Heart right ventricle (tissue), 16 donors: ENCODE data around the gene RIN3. TPM values are rescaled to one million over a fixed set of nuclear protein-coding genes. Genes with fewer than 3 reads are reported as not detected.

ENCODE experiments used
- ATAC-seq, 8 donors: fragments of 200-7000 bp; cut with Tn5 transposase; one replicate each; pipeline ENCODE4 v1.9.1; 2020; ENCODE audit warnings: mild to moderate bottlenecking in 8 of 8, moderate library complexity in 8 of 8, moderate number of reproducible peaks in 1 of 8
- DNase-seq, 2 donors: peaks; one replicate each; pipeline ENCODE4 v3.0.0-alpha.2; 2020
- H3K27ac ChIP-seq, 10 donors: fragments of 200-600 bp; sonication (generic) in 2 of 10; one replicate each; pipeline versions ENCODE4 v1.5.0 to v1.8.0; 2020 to 2022; ENCODE audit warnings: mild to moderate bottlenecking in 3 of 10
- H3K27me3 ChIP-seq, 7 donors: fragments of 200-600 bp; one replicate each; pipeline ENCODE4 v1.8.0; 2021 to 2022; ENCODE audit warnings: mild to moderate bottlenecking in 2 of 7
- H3K36me3 ChIP-seq, 9 donors: fragments of 200-600 bp; sonication (generic) in 1 of 9; one replicate each; pipeline versions ENCODE4 v1.5.0 to v1.8.0; 2020 to 2022; ENCODE audit warnings: mild to moderate bottlenecking in 2 of 9
- H3K4me1 ChIP-seq, 9 donors: fragments of 200-600 bp; sonication (generic) in 1 of 9; one replicate each; pipeline versions ENCODE4 v1.5.0 to v1.8.0; 2020 to 2022; ENCODE audit warnings: mild to moderate bottlenecking in 4 of 9
- H3K4me3 ChIP-seq, 10 donors: fragments of 200-600 bp; sonication (generic) in 2 of 10; one replicate each; pipeline versions ENCODE4 v1.5.0 to v1.8.0; 2020 to 2022; ENCODE audit warnings: mild to moderate bottlenecking in 7 of 10, moderate library complexity in 2 of 10
- H3K9me3 ChIP-seq, 11 donors: fragments of 200-600 bp in 10 of 11; sonication (generic) in 2 of 11; one replicate each; pipeline versions ENCODE4 v1.5.0 to v1.8.0; 2013 to 2022; ENCODE audit warnings: mild to moderate bottlenecking in 2 of 11, control low read depth in 1 of 11, moderate library complexity in 1 of 11
- CTCF ChIP-seq, 9 donors: fragments of 200-600 bp; sonication (generic) in 2 of 9; IDR thresholded peaks; one replicate each; pipeline versions ENCODE4 v1.5.0 to v1.8.0; 2021 to 2022; ENCODE audit warnings: antibody characterized with exemption in 9 of 9, mild to moderate bottlenecking in 5 of 9, moderate library complexity in 1 of 9
- WGBS, 2 donors: extraction: QIAGEN DNeasy Blood & Tissue Kit; methylation state at CpG; one replicate each; pipeline ENCODE4 v1.1.7; 2013; ENCODE audit warnings: inconsistent platforms in 1 of 2; 5-methylcytosine and 5-hydroxymethylcytosine counted together
- intact Hi-C, 10 donors: fragments of 100-400 bp; cut with DNase I; formaldehyde crosslinking; loops; one replicate each; pipeline versions ENCODE4 v1.11.1 to v1.14.2; 2022
- polyA plus RNA-seq, 2 donors: library from polyadenylated mRNA; stranded (reverse); fragments of 200-250 nt; gene quantifications; one replicate each; pipeline ENCODE4 v1.2.3, GENCODE V29; 2013
- total RNA-seq, 10 donors: library from RNA; stranded (reverse); fragmentation: NEBNext Ultra II Directional in 3 of 10; extraction: Animal tissue kit (Norgen Biotek cat#: 25700) in 3 of 10; gene quantifications; one replicate each; pipeline versions ENCODE4 v1.2.1 to v1.2.4, GENCODE V29; 2021 to 2023
- donor health status: Arrhythmogenic right ventricular cardiomyopathy.
- donor health status: ischemic (EF 13 %, LVEDD 7.1; RV severe dilation, severe dysfunction).
- donor health status: healthy with polysubstance abuse.
- donor health status: DM: no; HTN: yes; CAD: no.
- donor health status: DM: no; HTN: no; CAD: no.
- donor health status: ischemic (EF 25% LVEDD 6.9; RV normal size, moderate dysfunction).
- donor health status: ischemic (EF 25% LVEDD 5.7; RV mildly dilated, moderate dysfunction).
- donor health status: healthy.
- donor health status: DM: yes; HTN: yes; CAD: no.
- donor health status: Ischemic cardiomyopathy.
- donor health status: ischemic (EF 35%, LVEDD 5.7; RV mildly dilated, moderate dysfunction).
- donor health status: nonischemic (EF 11% LVEDD 7.7; RV severe dilation, severe dysfunction).
- donor health status: DM: yes; HTN: yes; CAD: no.
- donor health status: PGD.
- donor health status: ischemic (EF 29% LVEDD 5.4; RV normal size, mild dysfunction).
- donor health status: nonischemic (EF 23%, LVEDD 6.1; RV moderate dilation, normal function).

RIN3 gene
- total and polyA plus RNA-seq, 12 donors, result 7.2 to 24.0 (median 12.2) TPM

GRCh38 chr14:92567173-92567725 is 53.7 kb downstream of the RIN3 start:
- H3K4me3 ChIP-seq, result no peak overlapping the region
- WGBS, 2 donors, result 97 to 99% methylated on average over 2 of the region's 2 CpGs
- peaks cover 0 to 57% (median 6%) of the 10 kb centered on the region in 9 donors for H3K4me1 ChIP-seq

GRCh38 chr14:92568621-92569479 is 55.3 kb downstream of the RIN3 start:
- intact Hi-C loops, result no loop called here
- Histone ChIP-seq H3K4me1 (peaks cover 0 to 41% (median 4%) of the 10 kb centered on the region in 9 donors), H3K27me3 (no peaks in the 10 kb centered on the region), H3K4me3 (no peak overlapping the region), H3K27ac (peak overlapping the region in 1 of 10 donors; percentile 72), H3K36me3 (peaks cover 0 to 36% (median 8%) of the 10 kb centered on the region in 9 donors), H3K9me3 (peaks cover 0 to 21% (median 8%) of the 10 kb centered on the region in 11 donors)
- ATAC-seq, result peak; percentile 61 to 94 (median 82)
- 51 to 61% methylated on average over 16 of the region's 16 CpGs for WGBS, 2 donors
- no peak for TF ChIP-seq CTCF (IDR thresholded peaks at IDR 0.05)
- DNase-seq, result peak; percentile 46 to 71

More at GRCh38 chr14:92567173-92567725, 53.7 kb downstream of the RIN3 start:
- Histone ChIP-seq H3K27ac (no peak overlapping the region), H3K9me3 (peaks cover 0 to 21% (median 8%) of the 10 kb centered on the region in 11 donors), H3K36me3 (peaks cover 0 to 29% (median 8%) of the 10 kb centered on the region in 9 donors), H3K27me3 (no peaks in the 10 kb centered on the region)
- ATAC-seq, result no peak
- no peak for DNase-seq
- intact Hi-C loops, result no loop called here
- no peak for TF ChIP-seq CTCF (IDR thresholded peaks at IDR 0.05)

GRCh38 chr14:92570674-92571262 is 57.2 kb downstream of the RIN3 start:
- peaks cover 0 to 21% (median 8%) of the 10 kb centered on the region in 11 donors for H3K9me3 ChIP-seq
- 88 to 90% methylated on average over 6 of the region's 6 CpGs for WGBS, 2 donors
- peaks cover 0 to 38% (median 8%) of the 10 kb centered on the region in 9 donors for H3K36me3 ChIP-seq
- intact Hi-C loops, result no loop called here
- H3K27ac ChIP-seq, result peak overlapping the region in 1 of 10 donors; percentile 72
- TF ChIP-seq CTCF (IDR thresholded peaks at IDR 0.05), result no peak
- ATAC-seq (no peak), DNase-seq (no peak)
- peaks cover 0 to 22% (median 2%) of the 10 kb centered on the region in 9 donors for H3K4me1 ChIP-seq
- H3K4me3 ChIP-seq, result no peak overlapping the region
- H3K27me3 ChIP-seq, result no peaks in the 10 kb centered on the region

GRCh38 chr14:92572050-92572449 is 58.5 kb downstream of the RIN3 start:
- ATAC-seq (no peak), DNase-seq (no peak)
- no peaks in the 10 kb centered on the region for H3K27me3 ChIP-seq
- H3K27ac ChIP-seq, result no peak overlapping the region
- WGBS, 2 donors, result 97 to 99% methylated on average over 10 of the region's 10 CpGs
- H3K36me3 ChIP-seq, result peaks cover 0 to 40% (median 4%) of the 10 kb centered on the region in 9 donors
- H3K4me3 ChIP-seq, result no peak overlapping the region
- H3K4me1 ChIP-seq, result peaks cover 0 to 21% (median 2%) of the 10 kb centered on the region in 9 donors
- intact Hi-C loops, result no loop called here
- peaks cover 0 to 10% (median 5%) of the 10 kb centered on the region in 11 donors for H3K9me3 ChIP-seq
- no peak for TF ChIP-seq CTCF (IDR thresholded peaks at IDR 0.05)
